ENCODE results near the gene FIP1L1.
"Not testable (repeated sequence)": the region's sequence is repeated elsewhere in the genome, so short reads cannot be mapped to it uniquely, and the experiment has no call there.

Gene FIP1L1

GRCh38 chr4:53461244-53461643 is 83.8 kb downstream of the FIP1L1 start:
- Histone ChIP-seq H3K4me3 (IDR thresholded peaks at IDR 0.05; ENCODE audit: insufficient read depth, low read depth, low read length) (no peak overlapping the region), H2AFZ (ENCODE audit: low read depth) (no peak overlapping the region), H3K27ac (no peak overlapping the region), H3K4me2 (no peak overlapping the region), H3K79me2 (ENCODE audit: insufficient read depth, low read depth) (no peaks in the 10 kb centered on the region), H3K9ac (no peak overlapping the region), H4K20me1 (ENCODE audit: insufficient read depth) (no peaks in the 10 kb centered on the region), H3K27me3 (ENCODE audit: insufficient read depth, low read depth) (no peaks in the 10 kb centered on the region), H3K4me1 (ENCODE audit: low read depth, poor library complexity, severe bottlenecking) (no peaks in the 10 kb centered on the region), H3K36me3 (ENCODE audit: insufficient read depth) (0 out of 2 replicates have a peak, but pooled peaks cover 2% of the 10 kb centered on the region)
- TF ChIP-seq CTCF (conservative IDR thresholded peaks at IDR 0.05; ENCODE audit: low read depth, low read length), result no peak

- Histone ChIP-seq H4K20me1 (ENCODE audit: insufficient read depth) (no peaks in the 10 kb centered on the region), H3K4me1 (ENCODE audit: low read depth, poor library complexity, severe bottlenecking) (no peaks in the 10 kb centered on the region), H3K9ac (no peak overlapping the region), H3K4me2 (no peak overlapping the region), H3K27me3 (ENCODE audit: insufficient read depth, low read depth) (no peaks in the 10 kb centered on the region), H3K27ac (no peak overlapping the region), H2AFZ (ENCODE audit: low read depth) (no peak overlapping the region), H3K79me2 (ENCODE audit: insufficient read depth, low read depth) (no peaks in the 10 kb centered on the region), H3K36me3 (ENCODE audit: insufficient read depth) (0 out of 2 replicates have a peak, but pooled peaks cover 2% of the 10 kb centered on the region), H3K4me3 (IDR thresholded peaks at IDR 0.05; ENCODE audit: insufficient read depth, low read depth, low read length) (no peak overlapping the region)
- no peak for TF ChIP-seq CTCF (conservative IDR thresholded peaks at IDR 0.05; ENCODE audit: low read depth, low read length)
Observed at GRCh38 chr4:53463340-53463739, 85.9 kb downstream of the FIP1L1 start.

GRCh38 chr4:53465281-53465680 is 87.8 kb downstream of the FIP1L1 start:
- no peak overlapping the region for H3K9ac ChIP-seq
- no peak overlapping the region for H3K4me2 ChIP-seq
- no peaks in the 10 kb centered on the region for H3K79me2 ChIP-seq (ENCODE audit: insufficient read depth, low read depth)
- no peaks in the 10 kb centered on the region for H3K4me1 ChIP-seq (ENCODE audit: low read depth, poor library complexity, severe bottlenecking)
- H2AFZ ChIP-seq (ENCODE audit: low read depth), result no peak overlapping the region
- no peaks in the 10 kb centered on the region for H3K27me3 ChIP-seq (ENCODE audit: insufficient read depth, low read depth)
- H3K4me3 ChIP-seq (IDR thresholded peaks at IDR 0.05; ENCODE audit: insufficient read depth, low read depth, low read length), result no peak overlapping the region
- no peak for TF ChIP-seq CTCF (conservative IDR thresholded peaks at IDR 0.05; ENCODE audit: low read depth, low read length)
- 0 out of 2 replicates have a peak, but pooled peaks cover 2% of the 10 kb centered on the region for H3K36me3 ChIP-seq (ENCODE audit: insufficient read depth)
- H3K27ac ChIP-seq, result no peak overlapping the region
- H4K20me1 ChIP-seq (ENCODE audit: insufficient read depth), result no peaks in the 10 kb centered on the region

- Histone ChIP-seq H3K9ac (no peak overlapping the region), H3K4me3 (IDR thresholded peaks at IDR 0.05; ENCODE audit: insufficient read depth, low read depth, low read length) (no peak overlapping the region)
- TF ChIP-seq CTCF (conservative IDR thresholded peaks at IDR 0.05; ENCODE audit: low read depth, low read length), result no peak
Observed at GRCh38 chr4:53465891-53466290, 88.5 kb downstream of the FIP1L1 start.

GRCh38 chr4:53466576-53466975 is 89.1 kb downstream of the FIP1L1 start:
- not testable (repeated sequence) for H4K20me1 ChIP-seq (ENCODE audit: insufficient read depth); H3K79me2 ChIP-seq (ENCODE audit: insufficient read depth, low read depth); H3K36me3 ChIP-seq (ENCODE audit: insufficient read depth); H3K4me3 ChIP-seq (IDR thresholded peaks at IDR 0.05; ENCODE audit: insufficient read depth, low read depth, low read length); H2AFZ ChIP-seq (ENCODE audit: low read depth); H3K4me2 ChIP-seq; H3K4me1 ChIP-seq (ENCODE audit: low read depth, poor library complexity, severe bottlenecking); H3K9ac ChIP-seq; H3K27ac ChIP-seq; H3K27me3 ChIP-seq (ENCODE audit: insufficient read depth, low read depth)

More at GRCh38 chr4:53465891-53466290, 88.5 kb downstream of the FIP1L1 start:
- Histone ChIP-seq H3K4me2 (no peak overlapping the region), H4K20me1 (ENCODE audit: insufficient read depth) (no peaks in the 10 kb centered on the region), H3K27ac (no peak overlapping the region), H3K27me3 (ENCODE audit: insufficient read depth, low read depth) (no peaks in the 10 kb centered on the region), H3K79me2 (ENCODE audit: insufficient read depth, low read depth) (no peaks in the 10 kb centered on the region), H3K4me1 (ENCODE audit: low read depth, poor library complexity, severe bottlenecking) (no peaks in the 10 kb centered on the region), H3K36me3 (ENCODE audit: insufficient read depth) (0 out of 2 replicates have a peak, but pooled peaks cover 2% of the 10 kb centered on the region), H2AFZ (ENCODE audit: low read depth) (no peak overlapping the region)

Measured in KMS-11 (cell line).